ENCODE data around the gene GALNT12.

- TF ChIP-seq TAF1 (IDR thresholded peaks at IDR 0.05; ENCODE audit: low read depth, low read length): no peak
- no peak for TF ChIP-seq POLR2A (IDR thresholded peaks at IDR 0.05; ENCODE audit: low read depth, low read length)
- TF ChIP-seq POLR2AphosphoS5 (IDR thresholded peaks at IDR 0.05; ENCODE audit: low read depth, low read length): no peak
- TF ChIP-seq SPI1 (IDR thresholded peaks at IDR 0.05; ENCODE audit: low read depth, low read length): no peak
These were observed 8.0 kb downstream of the GALNT12 start for GRCh38 chr9:98815391-98815951.
